ENCODE measurements around the gene CD68.
A peak's percentile ranks its signal among the peaks of the same experiment; 100 is the strongest.
"Not testable (repeated sequence)": the region's sequence is repeated elsewhere in the genome, so short reads cannot be mapped to it uniquely, and the experiment has no call there.

Gene CD68

DNA sequence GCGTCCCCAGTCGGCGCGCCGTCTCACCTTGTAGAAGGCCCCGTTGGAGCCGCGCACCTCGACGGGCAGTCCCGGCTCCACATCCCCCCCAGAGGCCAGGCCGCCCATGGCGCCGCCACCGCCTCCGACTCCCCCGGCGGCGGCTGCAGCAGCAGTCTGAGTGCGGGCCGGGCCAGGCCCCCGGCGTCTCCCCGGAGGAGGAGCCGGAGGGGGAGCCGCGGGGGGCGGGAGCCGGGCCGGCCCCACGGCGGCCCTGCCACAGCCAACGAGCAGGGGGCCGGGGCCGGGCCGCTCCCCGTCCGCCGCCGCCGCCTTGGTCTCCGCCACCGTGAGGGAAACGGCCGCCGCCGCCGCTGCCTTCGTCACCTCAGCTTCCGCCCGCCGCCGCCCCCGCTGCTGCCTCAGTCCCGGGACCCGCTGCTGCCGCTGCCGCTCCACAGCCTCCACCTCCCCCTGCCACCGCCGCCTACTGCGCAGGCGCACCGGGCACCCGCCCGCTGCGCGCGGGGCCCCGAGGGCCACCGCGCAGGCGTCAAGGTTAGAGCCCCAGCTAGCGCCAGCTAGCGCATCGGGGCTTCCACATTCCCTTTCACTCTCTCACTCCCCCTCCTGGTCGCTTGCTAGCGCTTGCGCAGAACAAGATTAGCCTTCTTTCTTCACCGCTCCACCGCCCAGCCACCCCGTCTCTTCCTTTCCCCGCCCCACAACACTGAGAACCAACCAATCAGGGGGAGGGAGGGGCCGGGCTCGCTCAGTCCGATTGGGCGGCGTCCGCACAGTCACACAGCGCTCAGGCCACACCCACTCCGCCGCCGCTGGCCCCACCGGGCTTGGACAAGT lies 35.2 kb downstream of the CD68 start, which contains the start of gene FXR2:
Gene FXR2 (minus strand): TSS at position 473 of the 840 bp plus-strand sequence. CDS start 365 bp downstream, at position 108.
- DNase-seq, result peak; percentile 97 to 98

DNA sequence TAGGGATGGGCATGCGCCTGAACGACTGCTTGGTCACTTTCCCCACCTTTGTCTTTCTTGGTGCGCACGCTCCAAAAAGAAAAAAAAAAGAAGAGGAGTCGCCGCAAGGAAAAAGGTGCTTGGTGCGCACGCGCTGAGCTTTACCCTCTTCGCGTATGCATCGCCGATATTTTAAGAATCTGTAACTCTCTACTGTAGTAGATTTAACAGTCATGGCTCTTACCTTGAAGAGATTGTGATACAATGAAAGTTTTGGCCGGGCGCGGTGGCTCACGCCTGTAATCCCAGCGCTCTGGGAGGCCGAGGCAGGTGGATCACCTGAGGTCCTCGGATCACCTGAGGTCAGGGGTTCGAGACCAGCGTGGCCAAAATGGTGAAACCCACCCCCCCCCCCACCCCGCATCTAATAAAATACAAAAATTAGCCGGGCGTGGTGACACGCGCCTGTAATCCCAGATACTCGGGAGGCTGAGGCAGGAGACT lies 35.9 kb downstream of the CD68 start:
- no peak for DNase-seq

DNA sequence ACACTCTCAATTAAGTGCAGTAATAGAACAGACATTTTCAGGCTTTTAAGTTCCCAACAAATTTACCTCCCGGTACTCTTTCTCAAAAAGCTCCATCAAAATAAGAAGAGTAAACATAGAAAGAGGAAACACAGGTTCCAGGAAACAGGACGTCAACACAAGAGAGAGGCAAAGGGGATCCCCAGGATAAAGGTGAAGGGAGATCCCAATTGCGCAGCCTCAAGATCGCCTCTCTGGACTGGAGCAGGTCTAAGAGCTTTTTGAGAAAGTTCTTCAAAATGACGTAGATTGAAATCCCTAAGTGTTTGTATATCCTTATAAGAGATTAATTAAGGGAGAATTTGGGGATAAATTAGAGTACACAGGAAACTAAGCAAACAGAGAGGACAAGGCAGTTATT lies 39.2 kb downstream of the CD68 start:
- no peak for DNase-seq

DNA sequence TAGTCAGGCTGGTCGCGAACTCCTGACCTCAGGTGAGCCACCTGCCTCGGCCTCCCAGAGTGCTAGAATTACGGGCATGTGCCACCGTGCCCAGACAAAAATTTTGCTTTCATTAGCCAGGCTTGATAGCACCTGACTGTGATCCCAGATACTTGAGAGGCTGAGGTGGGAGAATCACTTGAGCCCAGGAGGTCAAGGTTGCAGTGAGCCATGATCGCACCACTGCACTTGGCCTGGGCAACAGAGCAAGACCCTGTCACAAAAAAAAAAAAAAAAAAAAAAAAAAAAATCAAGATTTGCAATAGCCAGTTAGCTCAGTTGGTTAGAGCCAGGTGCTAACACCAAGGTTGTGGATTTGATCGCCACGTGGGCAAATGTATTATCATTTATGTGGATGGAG lies 41.4 kb downstream of the CD68 start:
- DNase-seq, result no peak

DNA sequence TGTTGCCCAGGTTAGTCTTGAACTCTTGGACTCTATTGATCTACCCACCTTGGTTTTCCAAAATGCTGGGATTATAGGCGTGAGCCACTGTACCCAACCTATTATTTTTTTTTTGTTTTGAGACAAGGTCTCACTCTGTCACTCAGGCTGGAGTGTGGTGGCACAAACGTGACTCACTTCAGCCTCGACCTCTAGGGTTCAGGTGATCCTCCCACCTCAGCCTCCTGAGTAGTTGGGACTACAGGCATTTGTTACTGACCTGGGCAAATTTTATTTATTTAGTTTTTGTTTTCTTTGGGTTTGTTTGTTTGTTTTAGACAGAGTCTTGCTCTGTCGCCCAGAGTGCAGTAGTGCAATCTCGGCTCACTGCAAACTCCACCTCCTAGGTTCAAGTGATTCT lies 44.2 kb downstream of the CD68 start:
- no peak for DNase-seq

DNA sequence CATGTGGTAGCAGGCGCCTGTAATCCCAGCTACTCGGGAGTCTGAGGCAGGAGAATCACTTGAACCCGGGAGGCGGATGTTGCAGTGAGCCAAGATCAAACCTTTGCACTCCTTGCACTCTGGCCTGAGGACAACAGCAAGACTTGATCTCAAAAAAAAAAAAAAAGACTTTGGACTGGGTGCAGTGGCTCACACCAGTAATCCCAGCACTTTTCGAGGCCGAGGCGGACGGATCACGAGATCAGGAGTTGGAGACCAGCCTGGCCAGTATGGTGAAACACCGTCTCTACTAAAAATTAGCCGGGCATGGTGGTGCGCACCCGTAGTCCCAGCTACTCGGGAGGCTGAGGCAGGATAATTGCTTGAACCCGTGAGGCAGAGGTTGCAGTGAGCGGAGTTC lies 46.3 kb downstream of the CD68 start:
- DNase-seq, result not testable (repeated sequence)

DNA sequence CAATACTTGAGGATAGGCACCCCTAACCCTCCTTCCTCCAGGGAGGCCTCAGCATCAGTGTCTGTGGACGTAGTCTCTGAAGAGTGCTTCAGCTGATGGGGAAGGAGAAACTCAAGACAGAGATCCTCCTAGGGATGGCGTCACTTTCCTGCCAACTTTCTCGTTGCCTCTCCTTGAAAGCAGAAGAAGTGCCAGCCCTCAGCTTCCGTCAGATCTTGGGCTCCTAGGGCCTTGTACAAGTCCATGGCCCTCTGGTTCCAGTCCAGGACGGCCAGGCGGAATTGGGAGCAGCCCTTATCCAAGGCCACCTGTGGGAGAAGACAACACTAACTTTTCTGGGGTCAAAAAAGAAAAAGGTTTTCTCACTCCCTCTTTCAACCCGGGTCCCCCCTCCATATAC lies 46.9 kb downstream of the CD68 start:
- DNase-seq, result no peak

DNA sequence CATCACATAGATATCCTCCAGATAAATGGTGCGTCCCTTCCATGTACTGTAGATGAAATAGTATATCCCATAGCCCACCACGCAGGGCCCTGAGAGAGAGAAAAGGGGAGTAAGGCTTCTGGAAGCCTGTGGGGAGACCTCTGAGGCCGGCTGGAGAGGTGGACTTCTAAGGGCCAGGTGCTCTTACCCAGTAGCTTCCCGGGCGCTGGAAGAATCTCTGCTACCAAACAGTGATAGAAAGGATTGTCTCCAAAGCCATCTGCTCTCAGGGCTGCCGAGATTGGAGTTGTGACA lies 47.5 kb downstream of the CD68 start:
- DNase-seq, result no peak

DNA sequence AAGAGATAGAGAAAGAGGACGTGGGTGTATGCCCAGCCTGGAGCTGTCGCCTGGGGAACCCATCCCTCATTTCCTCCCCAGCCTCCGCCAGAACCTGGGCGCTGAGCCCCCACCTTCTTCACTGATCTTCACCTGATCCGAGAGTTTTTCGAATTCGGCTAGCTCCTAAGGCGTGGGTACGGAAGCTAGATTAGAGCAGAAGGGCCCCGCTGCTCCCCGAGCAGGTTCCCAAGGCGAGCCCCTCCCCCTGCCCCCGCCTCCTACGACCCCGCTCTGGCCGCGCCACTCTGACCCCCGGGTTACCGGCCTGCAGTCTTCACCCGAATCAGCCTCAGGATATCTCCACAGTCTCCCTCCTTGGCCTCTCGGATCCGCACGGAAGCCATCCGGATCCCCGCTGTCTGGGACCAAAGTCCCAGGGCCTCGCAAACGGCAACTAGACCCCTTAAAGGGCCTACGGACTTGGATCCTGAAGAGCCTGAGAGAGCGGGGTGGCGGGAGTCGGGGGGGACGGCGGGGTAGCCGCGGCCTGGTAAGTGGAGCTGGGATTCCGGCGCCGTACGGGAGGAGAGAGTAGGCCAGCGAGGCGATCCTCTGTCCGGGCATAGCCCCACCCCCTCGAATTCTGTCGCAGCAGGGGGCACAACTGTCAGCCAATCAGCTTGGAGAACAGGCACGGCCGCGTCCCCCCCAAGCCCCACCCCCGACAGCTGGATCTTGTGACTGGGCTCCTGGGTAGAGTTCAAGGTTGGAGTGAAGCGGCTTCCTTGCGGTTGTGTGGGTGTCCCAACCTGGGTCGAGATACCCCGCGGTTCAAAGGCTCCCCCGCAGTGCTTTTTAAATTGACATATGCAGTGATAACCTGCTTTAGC lies 48.0 kb downstream of the CD68 start, which contains the start of gene SAT2:
Gene SAT2 (minus strand): TSS at position 572 of the 872 bp plus-strand sequence. CDS start 186 bp downstream, at position 386.
- DNase-seq, result peak; percentile 68 to 74

DNA sequence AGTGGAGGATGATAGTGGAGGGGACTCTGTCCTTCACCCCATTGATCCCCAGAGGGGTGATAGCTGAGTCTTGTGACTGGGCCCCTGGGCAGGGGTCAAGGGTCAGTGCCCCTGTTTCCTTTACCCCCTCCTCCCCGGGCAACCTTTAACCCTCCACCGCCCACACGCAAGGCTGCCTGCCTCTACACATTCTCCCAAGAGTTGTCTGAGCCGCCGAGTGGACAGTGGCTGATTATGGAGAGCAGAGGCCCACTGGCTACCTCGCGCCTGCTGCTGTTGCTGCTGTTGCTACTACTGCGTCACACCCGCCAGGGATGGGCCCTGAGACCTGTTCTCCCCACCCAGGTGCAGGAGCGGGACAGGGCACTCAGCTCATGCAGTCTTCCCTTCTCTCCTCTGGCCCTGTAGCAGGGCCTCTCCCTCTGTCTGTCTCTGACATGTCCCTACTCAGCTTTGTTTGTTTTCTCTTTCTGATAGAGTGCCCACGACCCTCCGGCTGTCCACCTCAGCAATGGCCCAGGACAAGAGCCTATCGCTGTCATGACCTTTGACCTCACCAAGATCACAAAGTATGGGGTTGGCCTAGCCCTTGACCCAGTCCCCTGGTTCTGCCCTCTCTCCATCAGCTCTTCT lies 50.6 kb downstream of the CD68 start, which contains the start of gene SHBG:
Gene SHBG (plus strand): TSS at position 197 of the 633 bp plus-strand sequence. CDS start 38 bp downstream, at position 235.
- no peak for DNase-seq
